ENCODE measurements around the gene POLR1D.

Gene POLR1D

DNA sequence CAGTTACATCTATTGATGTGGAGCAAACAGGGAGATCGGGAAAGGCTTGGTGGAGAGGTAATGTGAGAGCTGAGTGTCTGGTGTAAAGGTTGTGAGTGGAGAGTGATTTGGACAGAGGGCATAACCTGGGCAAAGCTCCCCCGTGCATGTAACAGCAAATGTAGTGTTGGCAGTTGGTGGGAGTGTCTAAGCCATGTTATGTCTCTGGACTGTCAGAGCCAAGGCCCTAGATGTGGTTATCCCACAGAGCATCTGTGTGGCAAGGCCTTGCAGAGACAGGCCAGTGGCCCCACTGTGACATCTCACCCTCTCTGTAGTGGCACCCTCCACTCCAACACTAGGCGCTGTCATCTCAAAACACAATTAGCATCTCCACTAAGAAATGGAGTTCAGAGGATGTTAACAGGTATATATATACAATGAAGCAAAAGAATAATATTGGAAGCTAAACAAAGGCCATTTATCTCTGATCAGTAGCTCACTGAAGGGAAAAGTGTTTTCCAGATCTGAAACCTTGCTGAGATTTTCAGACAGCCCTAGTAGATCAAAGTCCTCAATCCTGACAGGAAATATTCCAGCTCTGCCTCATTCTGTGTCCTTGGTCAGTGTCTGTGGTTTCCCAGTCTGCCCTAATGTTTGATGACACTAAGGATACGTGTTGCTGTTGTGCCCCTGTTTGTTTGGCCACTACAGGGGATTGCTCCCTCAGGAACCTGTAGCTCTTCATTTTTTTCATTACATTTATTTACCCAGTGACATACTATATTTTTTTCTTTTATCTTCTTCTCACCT lies 20.2 kb downstream of the POLR1D start:
- DNase-seq, result no peak

DNA sequence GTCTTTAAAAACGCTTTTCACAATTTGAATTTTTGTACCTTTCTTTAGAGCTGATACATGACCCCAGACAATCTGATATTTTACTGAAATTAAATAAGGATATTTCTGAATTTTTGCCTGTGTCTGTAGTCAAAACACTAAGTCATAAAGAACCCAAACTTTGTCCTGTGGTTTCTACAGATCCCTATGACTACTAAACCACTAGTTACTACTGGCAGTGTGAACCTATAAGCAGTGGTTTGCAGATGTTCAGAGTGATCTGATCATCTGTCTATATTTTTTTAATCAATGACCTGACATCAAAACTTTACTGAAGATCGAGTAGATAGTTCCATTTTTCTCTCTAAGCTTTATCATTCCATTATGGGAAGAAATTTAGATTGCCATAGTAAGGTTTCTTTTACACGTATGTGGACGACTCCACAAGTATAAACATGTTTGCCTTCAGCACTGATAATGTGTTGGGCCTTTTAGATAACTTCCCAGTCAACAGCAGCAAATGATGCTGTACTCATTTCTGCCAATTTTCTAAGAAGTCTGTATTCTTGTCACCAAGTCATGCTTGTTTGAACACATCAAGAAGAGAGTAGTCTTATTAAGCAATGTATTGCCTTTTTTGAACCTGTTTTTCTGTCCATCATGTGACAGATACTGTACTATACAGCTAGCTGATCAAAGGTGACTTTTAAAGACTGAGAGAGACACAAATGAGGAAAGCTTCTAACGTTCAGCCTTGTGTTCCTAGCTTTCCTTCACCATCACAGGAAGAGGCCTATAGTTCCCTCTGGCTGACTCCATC lies 21.8 kb downstream of the POLR1D start:
- no peak for DNase-seq

DNA sequence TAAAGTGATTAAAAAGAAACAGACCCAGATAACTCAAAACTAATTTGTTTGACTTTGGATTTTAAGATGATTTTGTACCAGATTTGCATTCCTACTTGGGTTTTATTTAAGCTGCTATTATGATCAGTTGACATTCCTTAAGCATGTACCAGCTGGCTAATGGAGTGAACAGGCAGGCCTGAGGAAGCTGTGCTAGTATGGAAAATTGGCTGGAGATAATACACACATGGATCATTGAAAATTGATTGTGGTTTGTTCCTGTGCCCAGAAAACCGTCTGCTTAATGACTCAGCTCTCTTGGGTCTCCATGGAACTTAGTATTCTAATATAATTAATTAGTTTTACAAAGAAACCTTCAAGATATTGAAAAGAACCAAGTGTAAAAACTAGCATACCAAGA lies 22.6 kb downstream of the POLR1D start:
- no peak for DNase-seq

DNA sequence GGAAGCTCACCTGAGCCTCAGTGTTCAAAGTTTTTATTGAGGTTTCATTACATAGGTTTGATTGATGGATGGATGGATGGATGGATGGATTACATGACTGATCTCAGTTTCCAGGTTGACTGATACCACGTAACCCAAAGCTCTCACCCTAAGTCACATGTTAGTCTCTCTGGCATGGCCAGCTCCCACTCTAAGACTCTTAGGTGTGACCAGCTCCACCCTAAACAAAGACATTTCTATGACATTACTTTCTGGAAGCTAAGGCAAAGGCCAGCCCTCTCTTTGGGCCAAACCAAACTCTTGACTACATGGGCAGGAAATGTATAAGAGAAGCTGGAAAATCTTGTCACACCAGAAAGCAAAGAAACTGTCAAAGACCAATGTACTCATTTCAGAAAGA lies 28.6 kb downstream of the POLR1D start:
- no peak for DNase-seq

DNA sequence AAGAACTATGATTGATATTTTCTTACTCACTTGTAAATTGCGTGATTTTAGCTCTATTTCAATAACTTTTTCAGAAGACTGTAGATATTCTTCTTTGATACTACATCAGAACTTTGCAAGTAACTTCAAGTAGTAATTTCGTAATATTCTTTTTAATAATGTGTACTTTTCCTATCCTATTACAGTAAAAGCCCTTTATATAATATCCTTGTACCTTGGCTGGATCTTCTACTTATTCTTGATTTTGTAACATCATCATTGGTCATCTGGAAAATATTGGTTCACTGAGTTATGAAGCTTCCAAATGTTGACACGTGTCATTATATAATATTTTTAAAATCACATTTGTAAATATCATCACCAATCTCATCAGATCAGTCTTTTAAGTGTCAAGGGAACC lies 32.4 kb downstream of the POLR1D start:
- DNase-seq, result no peak

DNA sequence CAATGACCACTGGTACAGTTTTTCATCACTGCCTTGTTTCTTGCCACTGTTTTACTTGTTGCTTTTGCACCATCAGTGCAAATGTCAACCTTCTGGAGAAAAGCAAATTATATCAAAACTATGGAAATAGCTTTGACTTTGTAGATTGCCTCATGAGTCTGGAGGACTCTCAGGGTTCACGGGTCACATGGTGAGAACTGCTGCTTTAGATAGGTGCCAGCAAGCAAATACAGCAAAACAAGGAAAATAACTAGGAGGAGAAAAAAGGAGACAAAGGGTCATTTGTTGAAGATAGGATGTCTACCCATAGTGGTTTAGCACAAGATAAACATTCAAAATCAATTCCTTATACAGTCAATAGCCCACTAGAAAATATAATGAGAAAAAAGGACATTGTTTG lies 33.1 kb downstream of the POLR1D start:
- no peak for DNase-seq

DNA sequence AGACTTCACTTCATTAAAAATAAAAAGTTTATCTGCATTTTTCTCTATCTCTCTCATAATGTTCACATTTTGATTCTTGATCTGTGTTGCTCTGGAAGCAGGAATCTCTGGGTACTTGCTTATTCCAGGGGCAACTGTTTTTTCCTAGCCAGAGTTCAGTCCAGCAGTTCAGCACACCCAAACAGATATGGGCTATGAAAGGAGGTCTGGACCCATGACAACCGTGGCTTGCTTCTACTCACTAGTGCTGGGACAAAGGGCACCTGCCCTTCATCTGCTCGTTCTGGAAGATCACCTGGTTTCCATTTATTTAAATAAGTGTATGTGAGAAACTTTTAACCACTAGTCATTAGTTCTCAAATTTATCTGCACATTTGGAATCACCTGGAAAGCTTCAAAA lies 36.0 kb downstream of the POLR1D start:
- no peak for DNase-seq

DNA sequence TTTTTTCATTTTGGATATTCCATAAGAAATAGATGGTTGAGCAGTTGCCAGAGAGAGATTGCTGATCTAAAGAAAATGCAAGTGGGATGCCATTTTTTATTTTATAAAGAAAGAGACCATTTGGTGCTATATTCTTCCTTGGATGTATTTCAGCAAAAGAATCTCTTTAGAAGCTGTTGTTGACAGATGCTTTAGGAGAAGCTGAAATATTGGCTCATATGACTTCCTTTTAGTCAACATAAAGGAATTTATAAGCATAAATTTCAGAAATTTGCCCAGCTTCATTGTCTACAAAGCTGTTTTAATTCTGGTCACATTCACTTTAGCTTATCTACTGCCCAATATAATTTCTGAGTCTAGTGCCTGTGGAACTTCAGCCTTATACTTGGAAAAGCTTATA lies 36.9 kb downstream of the POLR1D start:
- DNase-seq, result no peak

DNA sequence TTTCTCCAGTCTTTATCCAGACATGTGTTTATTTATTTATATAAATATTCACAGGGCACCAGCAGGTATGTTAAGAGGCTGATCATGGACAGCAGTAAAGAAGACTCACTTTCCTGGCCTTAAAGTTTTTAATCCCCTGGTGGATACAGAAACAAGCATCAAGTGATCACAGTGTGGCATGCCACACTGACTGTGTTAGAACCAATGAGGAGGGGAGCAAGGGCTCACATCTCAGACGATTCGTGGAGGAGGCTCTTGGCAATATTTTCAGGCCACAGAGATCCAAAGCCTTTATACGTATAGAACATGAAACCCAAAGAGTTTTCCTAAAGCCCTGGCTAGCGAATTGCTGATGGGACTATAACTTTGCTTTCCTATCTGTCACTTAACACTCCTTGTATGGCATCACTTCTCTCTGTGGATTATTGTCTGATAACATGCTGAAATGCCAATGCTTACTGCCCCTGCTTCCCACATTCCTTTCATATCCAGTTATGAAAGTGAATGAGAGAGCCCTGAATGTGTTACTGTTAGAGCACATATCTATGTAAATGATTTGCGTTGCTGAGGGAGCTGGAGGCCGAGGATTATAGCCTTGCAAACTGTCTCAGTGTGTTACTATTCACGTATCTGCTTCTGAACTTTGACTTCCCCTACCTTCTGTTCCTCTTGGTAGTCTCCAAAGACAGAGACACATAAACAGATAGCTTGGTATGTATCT lies 37.6 kb downstream of the POLR1D start:
- DNase-seq, result no peak

DNA sequence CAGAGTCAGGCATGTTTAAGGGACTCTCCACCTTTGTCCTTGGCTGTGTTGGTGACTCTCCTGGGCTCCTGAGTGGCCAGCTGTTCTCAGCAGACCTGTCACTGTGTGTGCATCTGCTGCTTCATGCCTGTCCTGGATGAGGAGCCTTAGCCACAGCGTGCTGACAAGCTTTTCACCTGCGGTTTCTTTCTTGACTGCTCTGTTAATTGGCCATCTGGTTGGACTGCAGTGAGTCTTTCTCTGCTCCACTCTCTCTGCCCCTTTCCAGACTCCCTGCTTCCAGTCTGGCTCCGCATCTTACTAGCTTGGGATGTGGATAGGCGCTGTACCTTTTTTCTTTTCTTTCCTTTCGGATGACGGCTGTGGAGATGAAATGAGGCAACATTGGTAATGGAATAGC lies 38.8 kb downstream of the POLR1D start:
- no peak for DNase-seq

DNA sequence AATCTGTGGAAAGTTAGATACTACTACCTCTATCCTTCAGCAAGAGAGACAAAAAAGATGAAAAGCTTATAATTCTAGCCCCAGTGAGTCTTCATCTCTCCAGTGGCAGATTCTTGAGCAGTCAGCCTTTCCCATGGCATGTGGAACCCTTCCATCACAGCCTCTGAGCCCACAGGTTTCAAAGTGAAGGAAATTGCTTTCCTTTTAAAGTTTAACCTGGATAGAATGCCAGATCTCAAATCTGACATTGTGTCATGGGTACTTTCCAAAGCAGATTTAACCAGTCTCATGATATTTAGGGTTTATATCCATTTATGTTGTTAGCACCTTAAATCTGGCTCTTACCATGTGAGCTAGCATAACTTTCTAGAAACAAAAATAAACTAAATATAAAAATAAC lies 39.3 kb downstream of the POLR1D start:
- no peak for DNase-seq

DNA sequence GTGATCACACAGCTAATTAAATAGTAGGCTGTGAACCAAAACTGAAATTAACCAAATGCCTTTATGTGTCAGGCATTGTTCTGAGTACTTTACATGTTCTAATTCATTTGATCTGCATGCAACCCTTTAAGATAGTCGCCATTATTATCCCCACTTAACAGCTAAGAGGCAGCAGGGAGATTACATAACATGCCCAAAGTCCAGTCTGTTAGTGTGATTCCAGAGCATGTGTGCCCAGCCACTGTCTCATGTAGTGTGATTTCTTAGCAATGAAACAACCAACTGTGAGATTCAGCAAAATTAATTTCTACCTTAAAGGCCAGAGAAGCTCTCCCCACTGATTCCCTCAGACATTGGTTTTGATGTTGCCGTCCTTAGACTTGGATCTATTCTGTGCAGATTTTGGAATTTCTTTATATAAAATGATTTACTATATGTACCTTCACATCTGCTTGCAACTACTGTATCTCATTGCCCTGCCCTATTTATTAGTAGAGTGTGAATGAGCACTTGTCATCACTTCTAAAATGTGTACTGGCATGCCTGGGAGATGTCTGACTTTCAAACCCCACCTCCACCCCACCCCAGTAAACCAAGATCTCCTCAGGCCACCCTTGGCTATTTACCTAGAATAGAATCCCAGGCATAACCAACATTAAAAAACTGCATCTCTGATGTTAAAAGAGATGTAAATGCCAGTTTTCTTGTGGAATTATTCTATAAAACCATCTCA lies 41.2 kb downstream of the POLR1D start:
- no peak for DNase-seq

DNA sequence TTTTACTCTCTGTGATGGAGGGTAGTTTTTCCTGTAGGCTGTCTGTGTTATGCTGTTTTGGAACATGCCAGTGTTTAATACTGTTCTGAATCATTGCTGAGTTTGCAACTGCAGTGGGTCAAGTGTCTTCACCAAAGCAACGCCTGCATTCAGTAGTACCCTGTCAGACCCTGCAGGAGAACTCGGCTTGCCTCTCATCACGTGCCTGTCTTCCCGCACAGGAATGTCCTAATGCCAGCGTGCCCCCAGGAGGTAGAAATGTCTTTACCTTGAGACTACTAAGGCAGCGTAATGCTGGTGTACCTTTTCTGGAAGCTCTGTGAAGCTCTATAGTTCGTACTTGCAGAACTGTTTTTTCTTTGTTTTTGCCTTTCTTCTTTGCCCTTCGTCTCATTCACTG lies 42.3 kb downstream of the POLR1D start:
- DNase-seq, result no peak

DNA sequence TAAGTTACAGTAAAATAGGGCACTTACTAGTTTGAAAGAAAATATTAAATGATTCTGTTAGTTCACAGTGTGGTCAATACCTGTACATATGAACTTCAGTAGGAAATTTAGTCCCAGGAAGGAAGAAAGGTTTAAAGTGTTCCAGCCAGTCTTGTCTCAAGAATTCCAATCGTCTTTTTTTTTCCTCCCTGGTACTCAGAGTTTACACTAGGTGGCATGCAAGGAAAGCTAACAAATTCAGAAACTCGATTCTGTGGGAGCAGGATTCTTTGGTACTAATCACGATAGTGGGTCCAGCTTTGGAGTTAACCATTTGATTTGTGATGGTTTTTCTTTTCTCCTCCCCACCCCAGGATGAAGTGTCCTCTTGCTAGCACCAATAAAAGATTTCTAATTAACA lies 43.6 kb downstream of the POLR1D start:
- no peak for DNase-seq

DNA sequence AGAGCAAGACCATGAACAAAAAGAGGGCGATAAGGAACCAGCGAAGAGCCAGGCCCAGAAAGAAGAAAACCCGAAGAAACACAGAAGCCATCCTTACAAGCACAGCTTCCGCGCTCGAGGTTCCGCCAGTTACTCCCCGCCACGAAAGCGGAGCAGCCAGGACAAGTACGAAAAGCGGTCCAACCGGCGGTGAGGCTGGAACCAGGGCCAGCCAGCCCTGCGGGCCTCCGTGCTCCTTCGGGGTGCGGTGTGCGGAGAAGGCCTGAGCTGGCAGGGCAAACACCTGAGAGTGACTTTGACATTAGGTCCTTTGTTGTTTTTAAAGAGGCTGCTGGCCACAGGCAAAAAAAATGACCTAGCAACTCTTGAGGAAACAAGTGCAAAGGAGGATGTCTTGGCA lies 44.1 kb downstream of the POLR1D start:
- no peak for DNase-seq

DNA sequence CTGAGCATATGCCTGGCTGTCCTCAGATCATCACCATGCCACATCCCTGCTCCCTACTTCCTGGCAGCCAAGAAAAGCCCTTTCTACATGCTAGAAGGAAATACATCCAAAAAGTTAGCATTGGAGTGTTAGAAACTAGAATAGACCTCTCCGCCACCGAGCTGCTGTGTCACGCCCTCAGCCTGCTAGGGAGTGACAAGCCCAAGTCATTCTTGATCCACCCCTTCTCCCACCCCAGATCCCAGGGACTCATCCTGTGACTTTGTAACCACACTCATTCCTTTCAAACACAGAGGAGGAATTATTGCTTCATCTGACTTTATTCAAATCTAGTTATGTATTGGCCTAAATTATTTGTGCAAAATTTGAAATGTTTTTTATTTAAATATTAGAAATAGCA lies 45.3 kb downstream of the POLR1D start:
- DNase-seq, result no peak

DNA sequence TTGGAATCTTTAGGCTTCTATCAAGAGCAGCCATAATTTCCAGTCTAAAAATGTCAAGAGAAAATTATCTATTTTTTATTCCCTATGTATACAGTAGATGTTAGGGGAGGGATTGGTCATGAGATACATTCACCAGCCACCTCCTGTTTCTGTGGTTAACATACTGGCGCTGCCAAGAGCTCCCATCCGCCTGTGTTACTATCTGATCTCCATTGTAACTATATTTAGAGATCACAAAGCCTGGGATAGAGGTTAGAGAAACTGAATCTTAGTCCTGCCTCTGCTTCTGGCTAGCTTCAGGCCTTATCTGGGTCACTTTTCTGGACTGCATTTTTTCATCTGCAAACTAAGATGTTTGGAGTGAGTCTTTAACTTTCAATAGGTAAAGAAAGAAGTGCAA lies 46.3 kb downstream of the POLR1D start:
- no peak for DNase-seq

DNA sequence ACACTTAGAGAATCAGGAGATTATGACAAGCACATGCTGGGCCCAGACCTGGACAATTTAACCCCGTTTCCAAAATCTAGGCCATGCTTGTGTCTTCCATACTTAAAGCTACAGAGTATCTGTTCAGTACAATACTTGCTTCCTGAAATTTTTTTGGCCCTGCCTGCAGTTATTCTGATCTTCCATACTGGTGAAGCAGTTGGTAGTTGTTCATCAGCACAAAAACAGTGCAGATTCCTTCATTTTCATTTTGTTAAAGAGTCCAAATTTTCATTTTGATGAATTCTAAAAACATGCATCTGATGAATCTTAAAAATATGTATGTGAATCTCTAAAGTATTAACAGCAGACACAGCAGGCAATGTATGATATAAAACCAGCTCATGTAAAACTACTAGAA lies 49.2 kb downstream of the POLR1D start:
- DNase-seq, result no peak

DNA sequence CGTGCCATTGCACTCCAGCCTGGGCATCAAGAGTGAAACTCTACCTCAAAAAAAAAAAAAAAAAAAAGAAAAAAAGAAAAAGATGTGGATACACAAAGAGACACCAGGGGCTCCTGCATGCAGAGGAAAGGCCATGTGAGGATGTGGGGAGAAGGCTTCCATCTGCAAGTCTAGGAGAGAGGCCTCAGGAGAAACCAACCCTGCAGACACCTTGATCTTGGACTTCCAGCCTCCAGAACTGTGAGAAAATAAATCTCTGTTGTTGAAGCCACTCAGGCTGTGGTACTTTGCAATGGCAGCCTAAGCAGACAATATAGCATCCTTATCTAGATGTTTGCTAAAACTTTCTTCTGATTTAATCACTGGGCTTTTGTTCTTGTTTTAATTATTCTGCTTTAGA lies 50.3 kb downstream of the POLR1D start:
- DNase-seq, result no peak

All from stimulated activated CD4-positive, alpha-beta T cell treated with anti-CD3 and anti-CD28 coated beads, Interleukin-15, amount 100 ng/mL, for 24 hours (primary cell).